ENCODE measurements around the gene CLK3.

The CLK3 gene

GRCh38 chr15:74616366-74616939 lies 817 bp downstream of the CLK3 start:
- peaks cover 5% of the 10 kb centered on the region for H3F3A ChIP-seq (ENCODE audit: insufficient read depth)
- H2AFZ ChIP-seq (ENCODE audit: low read depth, low read length, severe bottlenecking), result no peak overlapping the region
- H3K9me2 ChIP-seq (replicated peaks; ENCODE audit: insufficient read depth, low read length), result no peaks in the 10 kb centered on the region
- peak overlapping the region; percentile 92 for H3K9ac ChIP-seq (ENCODE audit: low read length)
- TF ChIP-seq CTCF (IDR thresholded peaks at IDR 0.05; ENCODE audit: insufficient read depth, low read length, poor library complexity, severe bottlenecking), result no peak
- TF ChIP-seq EZH2phosphoT487 (conservative IDR thresholded peaks at IDR 0.05; ENCODE audit: low read length), result no peak
- peaks cover 38% of the 10 kb centered on the region for H3K79me2 ChIP-seq (ENCODE audit: insufficient read depth, low read length)
- peak overlapping the region; percentile 81 for H3K4me2 ChIP-seq (ENCODE audit: low read depth, low read length, poor library complexity, severe bottlenecking)
- H3K4me3 ChIP-seq (ENCODE audit: insufficient read depth, low read length, poor library complexity, severe bottlenecking), result peak overlapping the region; percentile 84
- H3K9me3 ChIP-seq (ENCODE audit: insufficient read depth, low read length), result no peaks in the 10 kb centered on the region
- H4K20me1 ChIP-seq (ENCODE audit: low read depth, low read length), result peaks cover 16% of the 10 kb centered on the region; the same call in 1 of the 2 replicates
- H3K27ac ChIP-seq (ENCODE audit: low read depth, low read length), result peak overlapping the region; percentile 56
- no peaks in the 10 kb centered on the region for H3K27me3 ChIP-seq (ENCODE audit: low read length)
- no peaks in the 10 kb centered on the region for H3K36me3 ChIP-seq (ENCODE audit: low read length)

GRCh38 chr15:74616996-74617395 lies 1.4 kb downstream of the CLK3 start:
- H3K9ac ChIP-seq (ENCODE audit: low read length), result peak overlapping the region; percentile 92
- H3K27me3 ChIP-seq (ENCODE audit: low read length), result no peaks in the 10 kb centered on the region
- peak overlapping the region; percentile 84 for H3K4me3 ChIP-seq (ENCODE audit: insufficient read depth, low read length, poor library complexity, severe bottlenecking)
- no peaks in the 10 kb centered on the region for H3K9me2 ChIP-seq (replicated peaks; ENCODE audit: insufficient read depth, low read length)
- H2AFZ ChIP-seq (ENCODE audit: low read depth, low read length, severe bottlenecking), result no peak overlapping the region
- H3K9me3 ChIP-seq (ENCODE audit: insufficient read depth, low read length), result no peaks in the 10 kb centered on the region
- peaks cover 5% of the 10 kb centered on the region for H3K36me3 ChIP-seq (ENCODE audit: low read length)
- peak overlapping the region; percentile 81 for H3K4me2 ChIP-seq (ENCODE audit: low read depth, low read length, poor library complexity, severe bottlenecking)
- TF ChIP-seq CTCF (IDR thresholded peaks at IDR 0.05; ENCODE audit: insufficient read depth, low read length, poor library complexity, severe bottlenecking) (no peak), EZH2phosphoT487 (conservative IDR thresholded peaks at IDR 0.05; ENCODE audit: low read length) (no peak)
- peaks cover 18% of the 10 kb centered on the region; the same call in 1 of the 2 replicates for H4K20me1 ChIP-seq (ENCODE audit: low read depth, low read length)
- H3K79me2 ChIP-seq (ENCODE audit: insufficient read depth, low read length), result peaks cover 43% of the 10 kb centered on the region
- peak overlapping the region; percentile 56; the same call in 1 of the 2 replicates for H3K27ac ChIP-seq (ENCODE audit: low read depth, low read length)
- H3F3A ChIP-seq (ENCODE audit: insufficient read depth), result peaks cover 5% of the 10 kb centered on the region

- no peak overlapping the region for H3K4me3 ChIP-seq (ENCODE audit: insufficient read depth, low read length, poor library complexity, severe bottlenecking)
- H3K4me2 ChIP-seq (ENCODE audit: low read depth, low read length, poor library complexity, severe bottlenecking), result no peak overlapping the region
- H3K36me3 ChIP-seq (ENCODE audit: low read length), result peaks cover 7% of the 10 kb centered on the region
- H3K27ac ChIP-seq (ENCODE audit: low read depth, low read length), result no peak overlapping the region
- H3K79me2 ChIP-seq (ENCODE audit: insufficient read depth, low read length), result peaks cover 48% of the 10 kb centered on the region
- H3K9ac ChIP-seq (ENCODE audit: low read length), result no peak overlapping the region
- peaks cover 18% of the 10 kb centered on the region; the same call in 1 of the 2 replicates for H4K20me1 ChIP-seq (ENCODE audit: low read depth, low read length)
- no peaks in the 10 kb centered on the region for H3K9me3 ChIP-seq (ENCODE audit: insufficient read depth, low read length)
- no peaks in the 10 kb centered on the region for H3K9me2 ChIP-seq (replicated peaks; ENCODE audit: insufficient read depth, low read length)
- TF ChIP-seq CTCF (IDR thresholded peaks at IDR 0.05; ENCODE audit: insufficient read depth, low read length, poor library complexity, severe bottlenecking), result no peak
- no peak for TF ChIP-seq EZH2phosphoT487 (conservative IDR thresholded peaks at IDR 0.05; ENCODE audit: low read length)
- no peaks in the 10 kb centered on the region for H3K27me3 ChIP-seq (ENCODE audit: low read length)
- H2AFZ ChIP-seq (ENCODE audit: low read depth, low read length, severe bottlenecking), result no peak overlapping the region
- H3F3A ChIP-seq (ENCODE audit: insufficient read depth), result peaks cover 5% of the 10 kb centered on the region
Observed at GRCh38 chr15:74618841-74619596, 3.4 kb downstream of the CLK3 start.
